GM19193 (cell line): ENCODE measurements around the gene HAGHL.
A peak's percentile ranks its signal among the peaks of the same experiment; 100 is the strongest.

Source experiments
- POLR2A ChIP-seq: IDR thresholded peaks from 4 replicates; pipeline ENCODE4 v1.6.1; 2011; ENCODE audit not compliant: insufficient read depth, insufficient read length; ENCODE audit errors: extremely low read depth

The HAGHL gene

GRCh38 chr16:730666-731509, 4.0 kb downstream of the HAGHL start:
- no peak for TF ChIP-seq POLR2A

GRCh38 chr16:732332-732731, 5.4 kb downstream of the HAGHL start:
- TF ChIP-seq POLR2A: no peak

DNA sequence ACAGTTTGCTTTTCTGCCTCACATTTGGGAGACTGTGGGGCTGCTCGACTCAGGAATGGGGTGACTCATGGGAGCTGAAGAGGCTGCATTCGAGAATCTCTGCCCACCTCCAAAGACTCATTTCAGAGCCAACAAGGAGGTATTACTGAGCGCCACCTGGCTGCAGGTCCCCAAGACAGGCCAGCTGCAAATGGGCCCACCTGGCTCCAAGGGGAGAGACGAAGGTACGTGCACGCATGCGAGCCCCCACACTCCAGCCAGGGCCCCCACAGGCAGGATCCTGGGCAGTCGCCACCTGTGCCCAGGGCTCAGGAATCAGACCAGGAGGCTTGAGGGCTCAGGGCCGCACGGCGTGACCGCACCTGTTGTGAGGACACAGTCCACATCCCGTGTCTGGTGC, 6.0 kb downstream of the HAGHL start:
- TF ChIP-seq POLR2A: no peak

DNA sequence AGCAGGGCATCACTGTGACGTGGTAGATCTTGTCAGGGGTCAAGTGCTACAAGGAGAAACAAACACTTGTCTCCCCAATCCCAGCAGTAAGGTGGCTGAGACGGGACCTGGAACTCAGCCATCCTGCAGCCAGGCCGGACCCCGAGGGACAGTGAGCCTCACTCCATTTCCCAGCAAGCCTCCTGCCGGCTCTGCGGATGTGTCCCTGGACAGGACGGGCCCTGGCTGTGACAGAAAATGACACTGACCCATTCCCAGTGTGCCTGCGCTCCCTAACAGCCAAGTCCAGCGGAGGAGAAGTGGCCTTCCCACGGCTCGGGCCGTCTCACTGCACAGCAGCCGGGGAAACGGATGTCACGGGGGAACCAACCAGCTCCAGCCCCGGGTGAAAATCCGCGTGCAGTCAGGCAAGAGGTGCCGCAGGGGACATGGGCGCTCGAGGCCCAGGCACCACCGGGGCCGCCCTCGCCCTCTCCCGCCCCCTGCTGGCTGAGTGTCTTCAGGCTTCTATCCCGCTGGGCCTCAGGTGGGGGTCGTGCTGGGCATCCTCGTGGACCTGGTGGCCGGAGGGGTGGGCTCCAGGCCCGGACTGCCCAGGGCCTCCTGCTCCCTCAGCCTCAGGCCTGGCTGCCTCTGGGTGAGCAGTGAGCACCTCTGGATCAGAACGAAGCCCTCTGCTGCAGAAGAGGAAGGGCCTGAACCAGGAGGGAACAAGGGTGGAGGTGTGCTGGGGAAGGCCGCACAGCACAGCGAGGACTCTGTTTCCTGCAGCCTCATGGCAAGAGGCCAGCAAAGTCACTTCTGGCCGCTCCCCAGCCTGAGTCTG, 6.7 kb downstream of the HAGHL start:
- no peak for TF ChIP-seq POLR2A

DNA sequence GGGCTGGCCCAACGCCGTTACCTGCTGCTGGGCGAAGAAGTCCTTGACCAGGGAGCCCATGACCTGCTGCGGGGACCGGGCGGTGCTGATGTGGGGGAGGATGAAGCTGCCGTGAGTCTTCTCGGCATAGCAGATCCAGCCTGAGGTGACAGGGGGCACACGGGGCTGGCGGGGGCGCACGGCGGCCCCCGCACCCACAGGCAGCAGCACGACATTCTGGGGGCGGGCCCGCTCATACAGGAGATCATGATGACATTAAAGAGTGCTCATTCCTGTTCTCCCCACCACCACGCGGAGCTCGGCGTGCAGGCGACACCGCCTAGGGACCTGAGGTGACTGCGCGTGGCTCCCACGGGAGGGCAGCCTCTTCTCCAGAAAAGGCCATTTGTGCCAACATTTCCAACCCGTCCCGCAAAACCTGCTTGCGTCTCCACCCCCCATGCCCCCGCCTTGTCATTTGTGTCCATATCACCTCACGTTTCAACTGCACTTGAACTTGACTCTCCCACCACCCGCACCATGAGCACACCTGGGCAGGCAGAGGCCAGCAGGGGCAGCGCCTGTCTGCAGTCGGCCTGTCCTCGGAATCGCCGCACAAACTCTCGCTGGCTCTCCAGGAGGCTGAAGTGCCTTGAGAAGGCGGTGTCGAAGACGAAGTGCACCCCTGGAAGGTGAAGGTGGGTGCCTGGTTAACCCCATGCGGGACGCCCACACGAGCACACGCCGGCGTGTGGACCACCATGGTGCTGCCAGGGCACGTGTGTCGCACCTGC, 7.5 kb downstream of the HAGHL start:
- TF ChIP-seq POLR2A: no peak

DNA sequence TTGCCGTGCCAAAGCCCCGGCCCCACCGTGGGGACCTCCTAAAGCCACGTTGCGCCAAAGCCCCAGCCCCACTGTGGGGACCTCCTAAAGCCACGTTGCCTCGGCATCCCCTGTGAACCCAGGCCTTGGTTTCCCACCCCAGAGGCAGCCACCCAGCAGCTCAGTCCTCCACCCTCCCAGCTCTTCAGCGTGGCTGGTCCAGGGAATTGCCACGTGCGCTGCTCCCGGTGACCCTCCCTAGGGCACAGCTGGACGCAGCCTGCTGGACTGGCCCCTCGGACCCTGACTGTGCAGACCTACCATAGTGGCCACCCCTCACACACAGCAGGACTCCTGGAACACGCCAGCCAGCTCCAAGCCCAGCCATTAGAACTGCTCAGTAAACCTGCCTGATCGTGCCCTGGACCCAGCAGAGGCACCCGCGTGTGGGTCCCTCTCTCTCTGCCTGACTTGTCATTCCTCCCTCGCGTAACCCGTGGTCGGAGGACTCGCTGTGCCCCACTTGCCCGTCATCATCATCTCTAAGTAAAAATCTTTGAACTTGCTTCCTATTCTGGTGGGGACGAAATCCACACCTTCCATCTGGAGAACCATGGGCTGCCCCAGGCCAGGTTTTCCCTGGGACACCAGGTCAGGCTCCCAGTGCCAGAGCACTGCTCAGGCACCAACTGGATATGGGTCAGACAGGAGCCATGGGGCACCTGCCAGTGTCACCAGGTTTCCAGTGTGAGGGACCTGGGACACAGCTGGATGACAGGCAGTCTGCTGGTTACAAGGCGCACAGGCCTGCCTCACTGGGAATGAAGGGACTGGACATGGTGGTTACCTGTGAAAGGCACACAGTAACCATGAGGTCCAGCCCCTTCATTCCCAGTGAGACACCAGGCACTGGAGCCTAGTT, 8.3 kb downstream of the HAGHL start:
- TF ChIP-seq POLR2A: no peak

- no peak for TF ChIP-seq POLR2A
Measured at GRCh38 chr16:735982-736453, 9.1 kb downstream of the HAGHL start.

DNA sequence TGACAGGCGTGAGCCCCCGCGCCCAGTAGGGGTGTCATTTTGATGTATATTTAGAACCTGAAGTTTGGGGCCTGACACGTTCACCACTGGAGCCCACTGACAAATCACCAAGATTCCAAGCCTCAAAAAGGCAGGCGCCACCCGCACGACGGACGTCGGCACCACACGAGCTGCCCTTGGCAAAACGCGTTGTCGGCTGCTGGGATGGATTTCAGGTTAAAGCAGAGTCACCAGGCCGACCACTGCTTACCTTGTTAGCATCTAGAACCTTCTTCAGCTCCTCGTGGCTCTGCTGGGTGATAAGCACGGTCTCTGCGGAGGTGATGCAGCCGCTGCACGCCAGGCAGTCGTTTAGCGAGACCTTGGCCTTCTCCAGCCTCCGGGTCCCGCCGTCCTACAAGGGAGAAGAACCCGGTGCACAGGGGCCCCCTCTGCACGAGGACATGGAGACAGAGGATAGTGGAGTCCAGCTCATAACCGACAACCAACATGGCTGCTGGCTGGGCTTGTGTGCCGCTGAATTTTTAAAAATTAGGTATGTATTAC, 10.1 kb downstream of the HAGHL start:
- TF ChIP-seq POLR2A: no peak

GRCh38 chr16:739560-740458, 12.9 kb downstream of the HAGHL start:
- no peak for TF ChIP-seq POLR2A

GRCh38 chr16:740459-740763, 13.5 kb downstream of the HAGHL start:
- TF ChIP-seq POLR2A: no peak

DNA sequence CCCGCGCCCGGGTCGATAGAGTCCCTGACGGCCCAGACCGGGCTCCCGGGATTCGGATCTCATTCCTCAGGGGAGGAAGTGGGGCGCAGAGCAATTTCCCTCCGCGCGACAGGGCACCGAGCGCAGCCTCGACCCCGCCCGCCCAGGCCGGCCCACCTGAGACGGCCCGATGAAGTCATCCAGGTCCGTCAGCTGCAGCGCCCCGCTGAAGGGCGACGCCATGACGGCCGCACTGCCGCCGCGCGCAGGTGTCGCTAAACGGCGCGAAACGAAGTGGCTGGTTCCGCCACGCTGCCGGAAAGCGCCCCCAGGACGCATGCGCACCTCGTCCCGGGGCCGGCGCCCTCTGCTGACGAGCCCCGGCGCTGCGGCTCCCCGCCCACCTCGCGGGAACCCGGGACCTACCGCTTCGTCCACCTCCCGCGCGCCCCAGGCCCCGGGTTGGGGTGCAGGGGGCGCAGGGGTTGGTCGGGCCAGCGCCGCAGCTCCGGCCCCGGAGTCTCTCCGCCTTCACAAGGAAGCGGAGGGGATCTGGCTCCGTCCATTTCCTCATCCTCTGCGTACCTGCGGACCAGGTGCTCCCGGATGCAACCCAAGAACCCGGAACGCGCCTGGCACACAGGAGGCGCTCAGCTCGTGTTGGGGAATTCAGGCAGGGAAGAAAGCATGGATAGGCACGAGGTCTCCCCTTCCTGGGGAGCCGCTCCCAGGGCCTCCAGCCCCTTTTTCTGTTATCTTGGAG, 14.0 kb downstream of the HAGHL start, which contains the start of gene CIAO3:
Gene CIAO3 (minus strand): TSS at position 234 of the 742 bp plus-strand sequence. CDS start 12 bp downstream, at position 222.
- peak; percentile 75 for TF ChIP-seq POLR2A

DNA sequence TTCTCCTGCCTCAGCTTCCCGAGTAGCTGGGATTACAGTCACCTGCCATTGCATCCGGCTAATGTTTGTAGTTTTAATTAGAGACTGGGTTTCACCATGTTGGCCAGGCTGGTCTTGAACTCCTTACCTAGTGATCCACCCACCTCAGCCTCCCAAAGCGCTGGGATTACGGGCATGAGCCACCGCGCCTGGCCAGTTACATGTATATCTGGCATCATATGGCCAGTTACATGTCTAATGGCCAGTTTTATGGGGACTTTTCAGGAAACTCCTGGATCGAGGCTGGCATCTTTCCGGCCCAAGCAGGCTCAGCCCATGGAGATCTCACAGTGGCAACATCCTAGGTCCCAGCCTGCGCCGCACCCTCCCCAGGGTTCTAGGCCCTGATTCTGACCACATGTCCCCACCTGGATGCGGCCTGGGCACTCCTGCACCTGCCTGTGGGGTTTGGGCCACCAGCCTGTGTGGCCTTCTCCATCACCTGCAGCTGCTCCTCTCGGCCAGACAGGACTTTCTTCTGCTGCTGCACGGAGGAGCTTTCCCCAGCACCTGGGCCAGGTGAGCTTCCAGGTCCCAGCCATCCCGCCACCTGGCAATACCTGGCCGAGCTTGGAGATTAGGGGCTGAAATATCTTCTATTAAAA, 15.2 kb downstream of the HAGHL start:
- no peak for TF ChIP-seq POLR2A
